MG63 (cell line): ENCODE data around the gene TUBA1A. TPM values are rescaled to one million over a fixed set of nuclear protein-coding genes. Genes with fewer than 3 reads are reported as not detected.
"Not testable (repeated sequence)": the region's sequence is repeated elsewhere in the genome, so short reads cannot be mapped to it uniquely, and the experiment has no call there.

Source experiments
- DNase-seq: peaks from one replicate; pipeline ENCODE4 v3.0.0-alpha.2; 2020
- H3K27me3 ChIP-seq: fragments of 250-450 bp; sonication (Bioruptor Pico); 2 replicates; pipeline ENCODE4 v1.5.1; 2020; ENCODE audit warnings: mild to moderate bottlenecking, moderate library complexity
- H3K36me3 ChIP-seq: fragments of 250-450 bp; sonication (Bioruptor Pico); 2 replicates; pipeline ENCODE4 v1.5.1; 2020; ENCODE audit warnings: mild to moderate bottlenecking, moderate library complexity
- H3K4me3 ChIP-seq: fragments of 250-450 bp; sonication (Bioruptor Pico); 2 replicates; pipeline ENCODE4 v1.5.1; 2020; ENCODE audit warnings: mild to moderate bottlenecking, moderate library complexity
- H3K9me3 ChIP-seq: fragments of 250-450 bp; sonication (Bioruptor Pico); 2 replicates; pipeline ENCODE4 v1.5.1; 2020; ENCODE audit warnings: mild to moderate bottlenecking, moderate library complexity
- total RNA-seq: library from RNA; depleted of rRNA; stranded (reverse); fragments of >200 nt; shearing (Covaris generic); gene quantifications from 2 replicates; pipeline ENCODE4 v1.2.3, GENCODE V29; 2014; ENCODE audit warnings: low replicate concordance

TUBA1A gene
- total RNA-seq, 1 experiment from 2014 or later = 621 TPM

GRCh38 chr12:49210703-49211102, 21.8 kb upstream of the TUBA1A start:
- H3K27me3 ChIP-seq, H3K4me3 ChIP-seq, DNase-seq, H3K36me3 ChIP-seq, H3K9me3 ChIP-seq: not testable (repeated sequence)

- no peaks in the 10 kb centered on the region for H3K9me3 ChIP-seq
- no peaks in the 10 kb centered on the region for H3K36me3 ChIP-seq
- DNase-seq = no peak
- H3K4me3 ChIP-seq = no peak overlapping the region
- no peaks in the 10 kb centered on the region for H3K27me3 ChIP-seq
Observed at GRCh38 chr12:49208676-49209075, 19.8 kb upstream of the TUBA1A start.

GRCh38 chr12:49208146-49208545, 19.3 kb upstream of the TUBA1A start:
- no peaks in the 10 kb centered on the region for H3K36me3 ChIP-seq
- no peak for DNase-seq
- no peak overlapping the region for H3K4me3 ChIP-seq
- no peaks in the 10 kb centered on the region for H3K27me3 ChIP-seq
- no peaks in the 10 kb centered on the region for H3K9me3 ChIP-seq

- H3K27me3 ChIP-seq = no peaks in the 10 kb centered on the region
- no peaks in the 10 kb centered on the region for H3K9me3 ChIP-seq
- no peaks in the 10 kb centered on the region for H3K36me3 ChIP-seq
- no peak for DNase-seq
- no peak overlapping the region for H3K4me3 ChIP-seq
Observed at GRCh38 chr12:49206389-49206788, 17.5 kb upstream of the TUBA1A start.

- no peaks in the 10 kb centered on the region for H3K9me3 ChIP-seq
- H3K36me3 ChIP-seq = no peaks in the 10 kb centered on the region
- no peak for DNase-seq
- no peaks in the 10 kb centered on the region for H3K27me3 ChIP-seq
- no peak overlapping the region for H3K4me3 ChIP-seq
Observed at GRCh38 chr12:49201595-49202295, 12.9 kb upstream of the TUBA1A start.

- DNase-seq = no peak
- Histone ChIP-seq H3K4me3 (no peak overlapping the region), H3K9me3 (no peaks in the 10 kb centered on the region), H3K27me3 (no peaks in the 10 kb centered on the region), H3K36me3 (no peaks in the 10 kb centered on the region)
Observed at GRCh38 chr12:49200919-49201594, 12.2 kb upstream of the TUBA1A start.

- Histone ChIP-seq H3K4me3 (no peak overlapping the region), H3K36me3 (no peaks in the 10 kb centered on the region), H3K9me3 (no peaks in the 10 kb centered on the region), H3K27me3 (no peaks in the 10 kb centered on the region)
- DNase-seq = peak; percentile 89
Observed at GRCh38 chr12:49198431-49199155, 9.7 kb upstream of the TUBA1A start.

DNA sequence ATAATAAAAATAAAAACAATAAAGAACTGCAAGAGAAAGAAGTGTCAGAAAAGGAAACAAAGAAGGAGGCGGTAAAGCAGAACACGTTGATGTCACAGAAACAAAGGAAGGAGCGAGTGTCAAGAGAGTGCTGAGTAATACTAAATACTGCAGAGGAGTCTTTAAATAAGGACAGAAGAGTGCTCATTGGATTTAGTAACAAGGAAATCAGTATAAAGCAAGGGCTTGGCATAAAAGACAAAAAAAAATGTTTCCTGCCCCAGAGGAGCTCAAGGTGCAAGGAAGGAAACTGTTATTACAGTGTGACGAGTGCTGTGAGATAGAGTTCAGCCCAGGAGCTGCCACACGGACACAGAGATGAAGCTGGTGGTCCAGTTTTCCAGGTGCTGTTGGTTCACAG, 8.4 kb upstream of the TUBA1A start:
- H3K27me3 ChIP-seq = no peaks in the 10 kb centered on the region
- no peak for DNase-seq
- no peaks in the 10 kb centered on the region for H3K9me3 ChIP-seq
- H3K4me3 ChIP-seq = no peak overlapping the region
- no peaks in the 10 kb centered on the region for H3K36me3 ChIP-seq

DNA sequence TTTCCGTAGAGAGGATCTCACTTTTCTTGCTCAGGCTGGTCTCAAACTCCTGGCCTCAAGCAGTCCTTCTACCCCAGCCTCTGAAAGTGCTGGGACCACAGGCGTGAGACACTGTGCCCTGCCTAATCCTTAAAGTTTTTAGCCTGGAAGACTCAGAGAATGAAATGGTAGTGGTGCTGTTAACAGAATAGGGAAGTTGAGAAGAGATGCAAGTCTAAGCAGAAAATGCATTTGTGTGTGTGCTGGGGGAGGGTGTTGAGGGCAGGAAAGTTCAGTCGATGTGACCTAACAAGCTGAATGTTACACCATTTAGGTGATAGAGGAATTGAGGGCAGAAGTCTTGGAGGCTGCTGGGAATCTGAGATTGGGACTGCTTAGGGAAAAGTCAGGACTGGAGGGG, 6.9 kb upstream of the TUBA1A start:
- Histone ChIP-seq H3K9me3 (no peaks in the 10 kb centered on the region), H3K36me3 (no peaks in the 10 kb centered on the region), H3K4me3 (no peak overlapping the region), H3K27me3 (no peaks in the 10 kb centered on the region)
- no peak for DNase-seq

DNA sequence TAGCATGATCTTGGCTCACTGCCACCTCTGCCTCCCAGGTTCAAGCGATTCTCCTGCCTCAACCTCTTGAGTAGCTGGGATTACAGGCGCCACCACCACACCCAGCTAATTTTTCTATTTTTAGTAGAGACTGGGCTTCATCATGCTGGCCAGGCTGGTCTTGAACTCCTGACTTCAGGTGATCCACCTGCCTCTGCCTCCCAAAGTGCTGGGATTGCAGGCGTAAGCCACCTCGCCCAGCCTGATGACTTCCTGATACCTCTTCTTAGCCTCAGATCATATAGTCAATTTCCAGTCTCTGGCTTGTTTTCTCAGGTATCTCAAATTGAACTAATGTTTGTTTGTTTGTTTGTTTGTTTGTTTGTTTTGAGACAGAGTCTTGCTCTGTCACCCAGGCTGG, 4.9 kb upstream of the TUBA1A start:
- not testable (repeated sequence) for H3K9me3 ChIP-seq, H3K36me3 ChIP-seq, H3K4me3 ChIP-seq, DNase-seq, H3K27me3 ChIP-seq

GRCh38 chr12:49191498-49191897, 2.6 kb upstream of the TUBA1A start:
- not testable (repeated sequence) for H3K4me3 ChIP-seq, DNase-seq, H3K9me3 ChIP-seq, H3K36me3 ChIP-seq, H3K27me3 ChIP-seq

- H3K9me3 ChIP-seq = no peaks in the 10 kb centered on the region
- H3K4me3 ChIP-seq = no peak overlapping the region
- H3K27me3 ChIP-seq = peaks cover 3% of the 10 kb centered on the region; the same call in 1 of the 2 replicates
- peaks cover 3% of the 10 kb centered on the region; the same call in 1 of the 2 replicates for H3K36me3 ChIP-seq
- DNase-seq = no peak
Observed at GRCh38 chr12:49190974-49191373, 2.1 kb upstream of the TUBA1A start.

DNA sequence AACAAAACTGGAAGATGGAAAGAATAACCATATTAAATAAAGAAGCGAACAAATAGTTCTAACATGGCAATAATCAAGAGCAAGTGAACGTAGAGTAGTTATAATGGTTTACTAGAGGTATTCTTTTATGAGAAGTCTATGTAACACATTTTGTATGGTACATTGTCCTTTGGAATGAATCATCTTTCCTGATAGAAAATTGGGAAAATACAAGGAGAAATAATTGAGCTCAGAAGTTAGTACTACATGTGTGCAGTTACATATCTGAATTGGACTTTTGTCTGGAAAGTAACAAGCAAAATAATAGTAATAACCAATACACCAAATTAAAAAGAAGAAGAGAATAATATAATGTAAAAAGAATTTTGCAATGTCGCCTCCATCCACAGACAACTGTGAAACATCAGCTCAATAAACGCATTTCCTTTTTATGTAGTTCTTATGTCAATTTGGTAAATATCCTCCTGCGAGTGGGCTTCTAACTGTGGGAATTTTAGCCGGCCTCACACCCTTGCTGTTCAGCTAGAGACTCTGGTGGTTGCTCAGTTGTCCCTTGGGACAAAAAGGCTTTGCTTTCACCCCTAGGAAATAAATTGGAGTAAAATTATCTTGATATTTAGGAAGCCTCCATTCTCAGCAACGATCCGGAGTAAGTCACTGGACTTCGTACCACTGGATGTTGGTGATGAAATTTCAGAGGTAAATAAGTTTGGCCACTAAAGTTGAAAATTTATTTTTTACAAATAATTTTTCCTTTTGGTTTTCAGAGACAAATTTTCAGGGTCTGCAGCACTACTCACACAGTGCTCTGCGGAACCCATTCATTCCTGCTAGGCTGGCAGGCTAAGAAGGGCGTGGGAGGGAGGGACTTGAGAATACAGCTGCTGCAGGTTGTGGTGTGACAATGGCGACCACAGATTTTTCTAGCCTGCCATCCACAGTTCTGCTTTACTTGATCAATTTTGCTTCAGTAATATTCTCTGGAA, 1.1 kb upstream of the TUBA1A start:
- Histone ChIP-seq H3K36me3 (peaks cover 5% of the 10 kb centered on the region; the same call in 1 of the 2 replicates), H3K4me3 (peak overlapping the region; percentile 96), H3K9me3 (no peaks in the 10 kb centered on the region), H3K27me3 (peaks cover 3% of the 10 kb centered on the region; the same call in 1 of the 2 replicates)
- DNase-seq = no peak

GRCh38 chr12:49188201-49188915, 522 bp downstream of the TUBA1A start:
- Histone ChIP-seq H3K4me3 (peak overlapping the region; percentile 96), H3K27me3 (peaks cover 3% of the 10 kb centered on the region; the same call in 1 of the 2 replicates), H3K9me3 (no peaks in the 10 kb centered on the region), H3K36me3 (peaks cover 8% of the 10 kb centered on the region)
- peak; percentile 77 for DNase-seq

DNA sequence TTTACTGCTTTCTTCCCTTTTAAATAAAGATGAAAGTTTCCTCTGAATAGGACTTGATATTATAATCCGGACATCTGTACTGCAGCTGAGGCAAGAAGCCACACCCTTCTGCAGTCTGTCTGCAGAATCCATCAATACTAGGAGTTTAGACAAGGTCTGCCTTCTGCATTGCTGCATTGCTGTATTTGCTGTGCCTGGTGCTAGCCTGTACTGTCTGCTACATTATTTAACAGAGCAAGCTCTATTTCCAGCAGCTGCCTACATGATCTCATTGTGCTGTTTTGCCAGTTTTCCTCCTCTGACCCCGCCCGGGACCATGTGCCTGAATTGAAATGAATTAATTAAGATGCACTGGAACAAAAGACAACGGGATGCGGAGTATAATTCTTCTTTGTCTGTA, 1.7 kb downstream of the TUBA1A start:
- Histone ChIP-seq H3K27me3 (peaks cover 3% of the 10 kb centered on the region; the same call in 1 of the 2 replicates), H3K4me3 (peak overlapping the region; percentile 96), H3K9me3 (no peaks in the 10 kb centered on the region), H3K36me3 (peaks cover 8% of the 10 kb centered on the region)
- DNase-seq = peak; percentile 36

DNA sequence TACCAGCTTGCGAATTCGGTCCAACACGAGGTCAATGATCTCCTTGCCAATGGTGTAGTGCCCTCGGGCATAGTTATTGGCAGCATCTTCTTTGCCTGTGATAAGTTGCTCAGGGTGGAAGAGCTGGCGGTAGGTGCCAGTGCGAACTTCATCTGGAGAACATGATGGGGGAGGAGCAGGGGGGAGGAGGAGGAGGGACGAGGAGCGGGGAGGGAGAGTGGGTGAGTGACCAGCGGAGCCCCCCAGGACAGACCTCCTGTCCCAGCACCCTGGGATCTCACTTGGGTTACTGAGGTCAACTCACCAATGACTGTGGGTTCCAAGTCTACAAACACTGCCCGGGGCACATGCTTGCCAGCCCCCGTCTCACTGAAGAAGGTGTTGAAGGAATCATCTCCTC, 2.6 kb downstream of the TUBA1A start:
- not testable (repeated sequence) for H3K4me3 ChIP-seq, H3K9me3 ChIP-seq, H3K36me3 ChIP-seq, H3K27me3 ChIP-seq, DNase-seq
